Left renal cortex interstitium (tissue), 4 donors: ENCODE data around the gene YJEFN3. TPM values are rescaled to one million over a fixed set of nuclear protein-coding genes. Genes with fewer than 3 reads are reported as not detected.

ENCODE experiments used
- DNase-seq, 4 donors: peaks; one replicate each; pipeline ENCODE4 v3.0.0-alpha.2; 2013; ENCODE audit warnings: low read depth in 4 of 4, low spot score in 2 of 4, missing footprints in 1 of 4
- polyA plus RNA-seq, 4 donors: library from polyadenylated mRNA; unstranded; fragments of 120-200 nt; gene quantifications; one replicate each; pipeline ENCODE4 v1.2.1, GENCODE V29; 2013; ENCODE audit not compliant: insufficient read length in 4 of 4

The YJEFN3 gene
- polyA plus RNA-seq = 10 to 100 TPM in 2 of 4 donors, 1 to 10 TPM in 2; 3.2 to 14.2 (median 8.5) TPM

- no peak for DNase-seq
Observed at GRCh38 chr19:19528721-19529490, at the start of gene YJEFN3. Gene YJEFN3 (plus strand): TSS chr19:19528911. CDS start chr19:19528933, 22 bp downstream.

- DNase-seq = no peak
Observed at GRCh38 chr19:19480688-19481087, 48.0 kb upstream of the YJEFN3 start.

- no peak for DNase-seq
Observed at GRCh38 chr19:19482809-19483596, 45.7 kb upstream of the YJEFN3 start.

- no peak for DNase-seq
Observed at GRCh38 chr19:19485161-19485997, 43.3 kb upstream of the YJEFN3 start.

GRCh38 chr19:19485998-19486290, 42.8 kb upstream of the YJEFN3 start:
- DNase-seq = no peak

GRCh38 chr19:19486343-19487076, 42.2 kb upstream of the YJEFN3 start:
- no peak for DNase-seq

GRCh38 chr19:19487077-19487949, 41.4 kb upstream of the YJEFN3 start:
- no peak for DNase-seq

GRCh38 chr19:19487950-19488874, 40.5 kb upstream of the YJEFN3 start:
- no peak for DNase-seq

GRCh38 chr19:19488875-19489690, 39.6 kb upstream of the YJEFN3 start:
- DNase-seq = peak in 3 of 4 donors; percentile 78 to 93 (median 80)

- no peak for DNase-seq
Observed at GRCh38 chr19:19489804-19490204, 38.9 kb upstream of the YJEFN3 start.

- DNase-seq = peak in 3 of 4 donors; percentile 69 to 87 (median 73)
Observed at GRCh38 chr19:19490214-19490968, 38.3 kb upstream of the YJEFN3 start.

- no peak for DNase-seq
Observed at GRCh38 chr19:19491321-19492025, 37.2 kb upstream of the YJEFN3 start.

GRCh38 chr19:19492026-19492610, 36.6 kb upstream of the YJEFN3 start:
- no peak for DNase-seq

- DNase-seq = no peak
Observed at GRCh38 chr19:19493841-19494546, 34.7 kb upstream of the YJEFN3 start.
